HepG2 (cell line): ENCODE data around the gene DCTN2. TPM values are rescaled to one million over a fixed set of nuclear protein-coding genes. Genes with fewer than 3 reads are reported as not detected.

Source experiments
- ATAC-seq: fragments of 200-7000 bp; cut with Tn5 transposase; 3 replicates; pipeline ENCODE4 v1.9.1; 2020; ENCODE audit warnings: mild to moderate bottlenecking, moderate library complexity
- BruUV-seq: library from RNA; stranded (reverse); fragments of 400-500 nt; replicated peaks from 2 replicates; lab custom pipeline; 2021; lab: Mats Ljungman, UMichigan
- CTCF ChIA-PET: fragments of 300-600 bp; formaldehyde crosslinking; extraction: SDS; loops from one replicate; lab custom pipeline; 2021; ENCODE audit warnings: low total read pairs, inconsistent platforms, low intra/inter-chr PET ratio; lab: Yijun Ruan, JAX
- POLR2A ChIA-PET: fragments of 350-600 bp; sonication (Branson Sonifier 250); formaldehyde crosslinking; loops from one replicate; lab custom pipeline; 2020; ENCODE audit warnings: antibody characterized with exemption, inconsistent platforms; lab: Yijun Ruan, JAX
- DNase-seq: peaks from one replicate; pipeline ENCODE4 v3.0.0-alpha.2; 2015; ENCODE audit warnings: low spot score
- FAIRE-seq: peaks from 3 replicates; lab custom pipeline; 2011; peaks lifted over from hg19 to GRCh38; lab: Jason Lieb, UNC
- H2AFZ ChIP-seq: one replicate; pipeline ENCODE4 v1.6.1; 2011; ENCODE audit warnings: low read length, inconsistent platforms
- H3K27ac ChIP-seq: fragments of 300-600 bp; 3 replicates; pipeline ENCODE4 v1.8.0; 2011; ENCODE audit warnings: mixed run types, mild to moderate bottlenecking, mixed read lengths, low read length, inconsistent platforms; ENCODE audit not compliant: insufficient read depth; ENCODE audit errors: extremely low read length
- H3K27me3 ChIP-seq, 2 experiments: fragments of 200-600 bp in 1 of 2; 2 replicates in 1 of 2; 3 replicates in 1 of 2; pipeline versions ENCODE4 v1.6.0 to v1.8.0; 2011; ENCODE audit warnings: low read length in 2 of 2, mild to moderate bottlenecking in 2 of 2, moderate library complexity in 2 of 2, inconsistent platforms in 1 of 2; ENCODE audit not compliant: insufficient read depth in 2 of 2, control insufficient read depth in 1 of 2
- H3K36me3 ChIP-seq, 2 experiments: fragments of 200-600 bp in 1 of 2; replicated peaks in 1 of 2; 2 replicates in 1 of 2; 3 replicates in 1 of 2; pipeline versions ENCODE4 v1.5.1 to v1.8.0; 2011; ENCODE audit warnings: low read length in 2 of 2, inconsistent platforms in 1 of 2; ENCODE audit not compliant: insufficient read depth in 2 of 2, control insufficient read depth in 1 of 2
- H3K4me1 ChIP-seq: 2 replicates; pipeline ENCODE4 v1.5.1; 2012; ENCODE audit warnings: low read length, inconsistent platforms; ENCODE audit not compliant: insufficient read depth
- H3K4me2 ChIP-seq: 2 replicates; pipeline ENCODE4 v1.6.0; 2011; ENCODE audit warnings: low read depth, low read length, inconsistent platforms
- H3K4me3 ChIP-seq, 3 experiments: fragments of 200-600 bp in 1 of 3; sonication (generic), shearing (Covaris generic) in 1 of 3; replicated peaks in 1 of 3; 2 replicates each; pipeline ENCODE4 v1.5.1; 2011 to 2016; ENCODE audit warnings: low read length in 3 of 3, inconsistent platforms in 2 of 3, low read depth in 2 of 3, mild to moderate bottlenecking in 2 of 3, control low read depth in 1 of 3, mixed read lengths in 1 of 3; ENCODE audit not compliant: insufficient read depth in 1 of 3
- H3K79me2 ChIP-seq: one replicate; pipeline ENCODE4 v1.6.1; 2011; ENCODE audit warnings: low read length, inconsistent platforms; ENCODE audit not compliant: insufficient read depth
- H3K9ac ChIP-seq: 2 replicates; pipeline ENCODE4 v1.6.0; 2011; ENCODE audit warnings: mild to moderate bottlenecking, low read depth, low read length, inconsistent platforms; ENCODE audit not compliant: insufficient read depth
- H3K9me3 ChIP-seq: 2 replicates; pipeline ENCODE4 v1.5.1; 2012; ENCODE audit warnings: mild to moderate bottlenecking, low read length
- H4K20me1 ChIP-seq: 2 replicates; pipeline ENCODE4 v1.6.0; 2011; ENCODE audit warnings: inconsistent platforms, mild to moderate bottlenecking, low read length, moderate library complexity; ENCODE audit not compliant: insufficient read depth
- CREM ChIP-seq, 2 experiments: sonication (generic) in 1 of 2; formaldehyde crosslinking in 1 of 2; IDR thresholded peaks; 2 replicates each; pipeline versions ENCODE4 v1.4.0 to v1.6.1; 2016 to 2020; ENCODE audit warnings: antibody characterized with exemption in 1 of 2, mild to moderate bottlenecking in 1 of 2, missing genetic modification reagents in 1 of 2
- IRF2 ChIP-seq: IDR thresholded peaks from 2 replicates; pipeline ENCODE4 v1.6.1; 2018; ENCODE audit warnings: missing genetic modification reagents, missing compliant biosample characterization
- POLR2G ChIP-seq: fragments of 200-400 bp; formaldehyde crosslinking; IDR thresholded peaks from 2 replicates; pipeline ENCODE4 v1.6.1; 2018; ENCODE audit warnings: mild to moderate bottlenecking, low read depth, low read length, moderate library complexity
- ZBTB34 ChIP-seq: sonication (generic); formaldehyde crosslinking; IDR thresholded peaks from 2 replicates; pipeline ENCODE4 v1.8.0; 2022; ENCODE audit warnings: mild to moderate bottlenecking, missing genetic modification reagents
- ZSCAN22 ChIP-seq: sonication (generic); formaldehyde crosslinking; IDR thresholded peaks from 2 replicates; pipeline ENCODE4 v1.4.0; 2020; ENCODE audit warnings: mild to moderate bottlenecking, missing genetic modification reagents
- WGBS: methylation state at CpG from one replicate; pipeline ENCODE4 v1.1.6; 2017; ENCODE audit warnings: low lambda C conversion rate; 5-methylcytosine and 5-hydroxymethylcytosine counted together
- in situ Hi-C: cut with HindIII; loops from 2 replicates; pipeline ENCODE4 v1.10.0; 2017; ENCODE audit warnings: low pct_unique_long_range_greater_than_20kb; ENCODE audit not compliant: extremely low pct_ligation_motif_present
- intact Hi-C: fragments of 100-400 bp; cut with micrococcal nuclease; formaldehyde crosslinking; loops from one replicate; pipeline ENCODE4 v1.10.0; 2022; ENCODE audit not compliant: unreplicated experiment
- polyA plus RNA-seq, 8 experiments: library from polyadenylated mRNA; depleted of rRNA in 3 of 8; stranded (reverse) in 7 of 8; unstranded in 1 of 8; fragments of >200 nt; fragmentation: Illumina TruSeq in 4 of 8; extraction: Trizol in 4 of 8; gene quantifications; 2 replicates each; pipeline versions ENCODE4 v1.2.1 to v1.2.3, GENCODE V29; 2011 to 2016; ENCODE audit warnings: low read depth in 4 of 8, missing spikeins in 1 of 8, mixed read lengths in 1 of 8; ENCODE audit not compliant: insufficient read depth in 1 of 8
- total RNA-seq, 5 experiments: library from RNA; depleted of rRNA; stranded (reverse); fragments of >200 nt; fragmentation: Illumina TruSeq; extraction: Trizol; gene quantifications; 2 replicates each; pipeline ENCODE4 v1.2.3, GENCODE V29; 2016; ENCODE audit warnings: low read depth in 1 of 5
- TF ChIP-seq, protein P1 (sequence below): IDR thresholded peaks from 2 replicates; pipeline ENCODE4 v1.6.1; 2016; ENCODE audit warnings: missing biosample characterization, missing genetic modification reagents, low read depth

The DCTN2 gene
- total and polyA plus RNA-seq, 2 of the 13 experiments (the other 11 are each of a cell fraction or from before 2014, with no cell fraction given), result 72.0 to 77.4 TPM

DNA sequence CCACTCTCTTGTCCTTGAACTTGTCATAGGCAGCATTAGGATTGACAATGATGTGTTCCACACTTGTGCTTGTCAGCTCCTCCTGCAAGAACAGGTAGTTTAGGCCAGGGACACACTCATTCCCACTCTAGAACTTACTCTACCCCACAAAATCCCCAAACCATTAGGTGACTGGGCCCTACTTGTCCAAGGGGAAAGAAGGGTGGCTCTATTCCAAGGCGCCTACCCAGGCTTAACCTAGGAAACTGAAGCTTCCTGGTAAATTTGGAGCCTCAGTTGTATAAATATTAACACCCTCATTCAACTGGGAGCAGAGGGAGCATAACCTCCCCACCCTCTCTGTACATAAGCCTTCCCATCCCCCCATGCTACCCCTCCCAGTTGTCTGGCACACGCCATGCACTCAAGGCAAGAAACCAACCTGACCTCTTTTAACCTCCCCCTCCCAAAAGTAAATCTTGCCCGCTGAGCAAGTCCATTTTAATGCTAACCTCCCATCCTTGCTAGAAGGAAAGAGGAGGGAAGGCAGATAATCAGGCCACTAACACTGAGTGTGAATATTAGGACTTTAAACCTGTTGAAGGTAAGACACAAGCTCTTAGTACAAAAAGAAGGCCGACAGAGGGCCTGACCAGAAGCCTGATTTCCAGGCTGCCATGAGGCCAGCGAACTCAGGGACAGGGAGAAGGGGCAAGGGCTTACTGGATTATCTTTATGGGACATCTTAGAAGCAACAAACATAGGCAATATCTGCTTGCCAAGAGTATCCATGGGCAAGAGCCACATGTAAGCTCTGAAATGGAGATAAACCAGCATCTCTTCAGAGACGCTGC is 11.0 kb downstream of the DCTN2 start:
- WGBS, result 73% methylated on average over 6 of the region's 6 CpGs
- Histone ChIP-seq H3K27ac (no peak overlapping the region), H3K79me2 (no peaks in the 10 kb centered on the region), H3K4me3 (no peak overlapping the region), H3K36me3 (peaks cover 19 to 46% of the 10 kb centered on the region in 2 experiments; a peak in 4 of 5 replicates), H2AFZ (no peak overlapping the region), H4K20me1 (no peaks in the 10 kb centered on the region), H3K9ac (no peak overlapping the region), H3K9me3 (no peaks in the 10 kb centered on the region), H3K4me2 (no peak overlapping the region), H3K27me3 (no peaks in the 10 kb centered on the region), H3K4me1 (no peaks in the 10 kb centered on the region)
- no peak for TF ChIP-seq CREM (IDR thresholded peaks at IDR 0.05)
- TF ChIP-seq CREM (CRISPR knock-in tag; IDR thresholded peaks at IDR 0.05), result no peak
- ChIA-PET CTCF (no interaction called here), POLR2A (interaction anchor here (0.7 to 2.0 kb wide), 4 partner anchors 10 to 16 kb away, joined by 3 to 8 read pairs (median 4); no protein-coding TSS in a partner anchor)
- BruUV-seq, result no TSS peak
- intact Hi-C loops (no loop called here), in situ Hi-C loops (no loop called here)
- ATAC-seq (no peak), FAIRE-seq (no peak), DNase-seq (no peak)

DNA sequence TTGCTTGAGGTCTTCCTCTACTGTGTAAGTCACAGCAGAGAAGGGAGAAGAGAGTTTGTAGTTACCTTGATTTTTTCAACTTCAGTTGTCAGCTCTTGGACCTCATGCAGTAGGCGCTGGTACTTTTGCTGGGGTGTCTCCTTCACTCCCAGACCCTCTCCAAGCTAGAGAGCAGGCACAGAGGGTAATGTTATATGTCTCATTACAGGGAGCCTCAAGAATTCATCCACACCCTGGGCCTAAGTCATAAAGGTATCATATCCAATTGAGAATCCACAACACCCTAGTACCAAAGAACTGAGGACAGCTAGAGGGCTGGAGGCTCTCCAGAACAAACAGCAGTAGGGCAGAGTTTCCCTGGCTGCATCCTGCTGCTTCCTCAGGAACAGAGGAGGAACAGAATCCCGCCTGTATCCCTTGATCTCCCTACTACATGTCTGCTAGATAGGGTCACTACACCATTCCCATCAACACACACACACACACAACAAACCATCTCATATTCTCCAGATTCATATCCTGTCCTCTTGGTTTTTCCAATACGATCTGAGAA is 11.9 kb downstream of the DCTN2 start:
- POLR2A ChIA-PET, result interaction anchor here (1.1 to 2.0 kb wide), 4 partner anchors 8 to 16 kb away, joined by 3 to 8 read pairs (median 4); no protein-coding TSS in a partner anchor
- TF ChIP-seq POLR2G, result no peak
- TF ChIP-seq IRF2 (CRISPR knock-in tag), result no peak
- TF ChIP-seq ZBTB34 (CRISPR knock-in tag), result no peak
- TF ChIP-seq ZSCAN22 (CRISPR knock-in tag), result no peak
- TF ChIP-seq, protein P1, sequence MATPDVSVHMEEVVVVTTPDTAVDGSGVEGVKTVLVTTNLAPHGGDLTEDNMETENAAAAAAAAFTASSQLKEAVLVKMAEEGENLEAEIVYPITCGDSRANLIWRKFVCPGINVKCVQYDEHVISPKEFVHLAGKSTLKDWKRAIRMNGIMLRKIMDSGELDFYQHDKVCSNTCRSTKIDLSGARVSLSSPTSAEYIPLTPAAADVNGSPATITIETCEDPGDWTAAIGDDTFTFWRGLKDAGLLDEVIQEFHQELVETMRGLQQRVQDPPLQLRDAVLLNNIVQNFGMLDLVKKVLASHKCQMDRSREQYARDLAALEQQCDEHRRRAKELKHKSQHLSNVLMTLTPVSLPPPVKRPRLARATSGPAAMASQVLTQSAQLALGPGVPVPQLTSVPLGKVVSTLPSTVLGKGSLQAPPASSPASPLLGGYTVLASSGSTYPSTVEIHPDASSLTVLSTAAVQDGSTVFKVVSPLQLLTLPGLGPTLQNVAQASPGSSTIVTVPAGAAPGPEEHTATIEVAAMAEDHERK, result no peak
- no TSS peak for BruUV-seq
- no peak for FAIRE-seq
- peaks cover 20 to 53% of the 10 kb centered on the region in 2 experiments for H3K36me3 ChIP-seq
- in situ Hi-C loops, result no loop called here
- no peak for DNase-seq
- CTCF ChIA-PET, result no interaction called here
- H3K9me3 ChIP-seq, result no peaks in the 10 kb centered on the region
- no peak overlapping the region for H2AFZ ChIP-seq
- intact Hi-C loops, result no loop called here
- H3K9ac ChIP-seq, result no peak overlapping the region
- H3K4me3 ChIP-seq, result no peak overlapping the region
- H3K79me2 ChIP-seq, result no peaks in the 10 kb centered on the region
- H3K4me2 ChIP-seq, result no peak overlapping the region
- no peak for ATAC-seq
- no peaks in the 10 kb centered on the region for H3K27me3 ChIP-seq
- H3K27ac ChIP-seq, result no peak overlapping the region
- no peaks in the 10 kb centered on the region for H4K20me1 ChIP-seq
- WGBS, result 97% methylated on average over 3 of the region's 3 CpGs
- H3K4me1 ChIP-seq, result no peaks in the 10 kb centered on the region
